ENCODE results near the gene OTUD5.

DNA sequence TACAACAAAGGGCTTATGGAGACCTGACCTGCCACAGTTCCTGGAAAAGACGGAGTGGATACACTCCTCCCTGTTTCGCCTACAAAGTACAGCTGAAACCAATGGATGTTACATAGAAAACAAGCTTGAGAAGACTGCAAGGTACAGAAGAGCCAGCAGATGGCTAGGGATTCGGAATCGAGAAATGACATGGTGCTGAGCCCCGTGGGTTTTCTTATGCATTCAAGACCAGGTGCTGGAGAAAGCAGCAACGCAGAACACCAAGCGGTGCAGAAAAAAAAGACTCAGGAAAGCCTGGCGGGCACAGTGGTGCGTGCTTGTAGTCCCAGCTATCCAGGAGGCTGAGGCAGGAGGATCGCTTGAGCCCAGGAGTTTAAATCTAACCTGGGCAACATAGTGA is 73.7 kb downstream of the OTUD5 start:
- no peak for TF ChIP-seq SUZ12 (IDR thresholded peaks at IDR 0.05; ENCODE audit: extremely low read depth, insufficient read depth, insufficient read length)
- TF ChIP-seq YY1 (IDR thresholded peaks at IDR 0.05; ENCODE audit: insufficient read depth, insufficient read length), result no peak

Measured in NT2/D1 (cell line).